Measurements from ENCODE around the gene PPP2R3A. TPM values are rescaled to one million over a fixed set of nuclear protein-coding genes. Genes with fewer than 3 reads are reported as not detected.
A peak's percentile ranks its signal among the peaks of the same experiment; 100 is the strongest.
"Not testable (repeated sequence)": the region's sequence is repeated elsewhere in the genome, so short reads cannot be mapped to it uniquely, and the experiment has no call there.

Gene PPP2R3A
- total RNA-seq, 1 donor from 2014 or later, result 14.8 TPM

DNA sequence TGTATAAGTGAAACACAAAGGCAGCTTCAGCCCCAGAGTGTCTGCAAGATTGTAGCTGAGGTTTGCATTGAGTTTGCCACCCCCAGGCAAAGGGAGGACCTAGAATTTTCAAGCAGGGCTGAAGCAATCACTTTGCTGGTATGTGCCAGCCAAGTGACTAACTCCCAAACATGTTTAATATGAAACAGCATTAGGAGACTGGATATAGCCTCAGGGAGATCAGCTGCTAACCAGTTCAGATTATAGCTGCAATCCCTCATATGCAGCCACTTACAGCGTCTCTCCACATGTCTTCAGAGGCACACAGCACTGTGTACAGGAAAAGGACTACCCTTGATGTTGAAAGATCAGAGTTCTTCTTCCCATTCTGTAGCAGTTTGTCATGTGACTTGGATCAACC lies 38.4 kb upstream of the PPP2R3A start:
- no peak overlapping the region for H3K27ac Mint-ChIP-seq (ENCODE audit: unreplicated experiment)
- no peak for DNase-seq (ENCODE audit: low spot score)

DNA sequence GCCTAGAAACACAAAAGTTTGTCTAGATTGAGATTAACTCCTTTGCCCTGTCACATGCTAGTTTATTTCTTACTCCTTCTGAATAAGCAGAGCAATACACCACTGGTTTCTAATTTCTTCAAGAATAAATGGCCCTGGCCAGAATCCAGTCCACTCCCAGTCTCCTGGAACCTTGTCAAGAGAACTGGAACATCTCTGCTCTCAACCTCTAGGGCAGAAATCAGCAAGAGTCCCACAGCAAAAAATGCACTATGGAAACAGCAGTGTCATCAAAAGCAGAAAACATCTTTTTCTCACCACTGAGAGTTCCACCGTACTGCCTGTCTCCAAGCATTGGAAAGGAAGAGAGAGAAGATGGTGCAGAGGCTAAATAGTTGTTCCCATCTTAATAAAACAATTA lies 35.9 kb upstream of the PPP2R3A start:
- Mint-ChIP-seq H3K4me3 (ENCODE audit: unreplicated experiment) (no peak overlapping the region), H3K27me3 (ENCODE audit: low read depth) (peaks cover 2% of the 10 kb centered on the region), H3K27ac (ENCODE audit: unreplicated experiment) (peak overlapping the region; percentile 79), H3K9me3 (ENCODE audit: low read depth) (peaks cover 5% of the 10 kb centered on the region), H3K36me3 (ENCODE audit: low read depth) (no peaks in the 10 kb centered on the region), H3K4me1 (ENCODE audit: low read depth) (peaks cover 34% of the 10 kb centered on the region)
- DNase-seq (ENCODE audit: low spot score), result no peak
- TF ChIP-seq, protein P1, sequence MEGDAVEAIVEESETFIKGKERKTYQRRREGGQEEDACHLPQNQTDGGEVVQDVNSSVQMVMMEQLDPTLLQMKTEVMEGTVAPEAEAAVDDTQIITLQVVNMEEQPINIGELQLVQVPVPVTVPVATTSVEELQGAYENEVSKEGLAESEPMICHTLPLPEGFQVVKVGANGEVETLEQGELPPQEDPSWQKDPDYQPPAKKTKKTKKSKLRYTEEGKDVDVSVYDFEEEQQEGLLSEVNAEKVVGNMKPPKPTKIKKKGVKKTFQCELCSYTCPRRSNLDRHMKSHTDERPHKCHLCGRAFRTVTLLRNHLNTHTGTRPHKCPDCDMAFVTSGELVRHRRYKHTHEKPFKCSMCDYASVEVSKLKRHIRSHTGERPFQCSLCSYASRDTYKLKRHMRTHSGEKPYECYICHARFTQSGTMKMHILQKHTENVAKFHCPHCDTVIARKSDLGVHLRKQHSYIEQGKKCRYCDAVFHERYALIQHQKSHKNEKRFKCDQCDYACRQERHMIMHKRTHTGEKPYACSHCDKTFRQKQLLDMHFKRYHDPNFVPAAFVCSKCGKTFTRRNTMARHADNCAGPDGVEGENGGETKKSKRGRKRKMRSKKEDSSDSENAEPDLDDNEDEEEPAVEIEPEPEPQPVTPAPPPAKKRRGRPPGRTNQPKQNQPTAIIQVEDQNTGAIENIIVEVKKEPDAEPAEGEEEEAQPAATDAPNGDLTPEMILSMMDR (IDR thresholded peaks at IDR 0.05), result peak; percentile 37

More for the DNA sequence above, 38.4 kb upstream of the PPP2R3A start:
- Mint-ChIP-seq H3K27me3 (ENCODE audit: low read depth) (peaks cover 2% of the 10 kb centered on the region), H3K4me3 (ENCODE audit: unreplicated experiment) (no peak overlapping the region), H3K9me3 (ENCODE audit: low read depth) (peaks cover 5% of the 10 kb centered on the region), H3K4me1 (ENCODE audit: low read depth) (peaks cover 34% of the 10 kb centered on the region), H3K36me3 (ENCODE audit: low read depth) (no peaks in the 10 kb centered on the region)
- TF ChIP-seq, protein P1 (IDR thresholded peaks at IDR 0.05), result no peak

DNA sequence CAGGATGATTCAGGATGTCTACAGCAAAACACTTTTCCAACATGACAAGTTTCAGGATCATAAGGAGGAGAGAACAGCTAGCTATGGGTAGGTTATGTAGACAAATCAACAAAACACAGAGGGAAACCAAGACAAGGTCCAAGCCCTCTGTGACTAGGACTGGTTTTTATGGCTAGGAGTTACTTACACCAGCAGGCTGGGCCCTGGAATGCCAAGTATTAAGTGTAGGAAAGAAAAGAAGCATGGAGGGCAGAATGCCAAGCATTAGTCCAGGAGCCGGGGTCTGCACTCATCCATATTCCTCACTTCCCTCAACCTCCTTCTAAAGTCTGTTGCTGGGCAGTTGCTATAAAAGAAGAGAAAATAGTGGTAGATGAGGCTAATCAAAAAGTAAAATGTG lies 35.3 kb upstream of the PPP2R3A start:
- H3K36me3 Mint-ChIP-seq (ENCODE audit: low read depth), result no peaks in the 10 kb centered on the region
- TF ChIP-seq, protein P1 (IDR thresholded peaks at IDR 0.05), result no peak
- no peak for DNase-seq (ENCODE audit: low spot score)
- peaks cover 5% of the 10 kb centered on the region for H3K9me3 Mint-ChIP-seq (ENCODE audit: low read depth)
- peak overlapping the region; percentile 42 for H3K27ac Mint-ChIP-seq (ENCODE audit: unreplicated experiment)
- H3K27me3 Mint-ChIP-seq (ENCODE audit: low read depth), result no peaks in the 10 kb centered on the region
- H3K4me1 Mint-ChIP-seq (ENCODE audit: low read depth), result peaks cover 34% of the 10 kb centered on the region
- no peak overlapping the region for H3K4me3 Mint-ChIP-seq (ENCODE audit: unreplicated experiment)

DNA sequence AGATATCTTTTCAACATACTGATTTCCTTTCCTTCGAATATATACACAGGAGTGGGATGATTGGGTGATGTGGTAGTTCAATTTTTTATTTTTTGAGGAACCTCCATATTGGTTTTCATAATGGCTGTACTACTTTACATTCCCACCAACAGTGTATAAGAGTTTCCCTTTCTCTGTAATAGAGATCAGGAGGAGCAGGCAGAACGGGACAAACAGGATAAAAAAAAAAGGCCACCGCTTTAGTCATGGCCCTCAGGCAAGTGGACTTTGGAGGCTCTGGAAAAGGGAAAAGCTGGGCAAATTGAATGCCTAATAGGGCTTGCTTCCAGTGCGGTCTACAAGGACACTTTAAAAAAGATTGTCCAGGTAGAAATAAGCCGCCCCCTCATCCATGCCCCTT lies 30.4 kb upstream of the PPP2R3A start:
- not testable (repeated sequence) for H3K27ac Mint-ChIP-seq (ENCODE audit: unreplicated experiment); H3K4me3 Mint-ChIP-seq (ENCODE audit: unreplicated experiment); H3K36me3 Mint-ChIP-seq (ENCODE audit: low read depth); DNase-seq (ENCODE audit: low spot score); H3K4me1 Mint-ChIP-seq (ENCODE audit: low read depth); H3K27me3 Mint-ChIP-seq (ENCODE audit: low read depth)
- peaks cover 13% of the 10 kb centered on the region for H3K9me3 Mint-ChIP-seq (ENCODE audit: low read depth)

DNA sequence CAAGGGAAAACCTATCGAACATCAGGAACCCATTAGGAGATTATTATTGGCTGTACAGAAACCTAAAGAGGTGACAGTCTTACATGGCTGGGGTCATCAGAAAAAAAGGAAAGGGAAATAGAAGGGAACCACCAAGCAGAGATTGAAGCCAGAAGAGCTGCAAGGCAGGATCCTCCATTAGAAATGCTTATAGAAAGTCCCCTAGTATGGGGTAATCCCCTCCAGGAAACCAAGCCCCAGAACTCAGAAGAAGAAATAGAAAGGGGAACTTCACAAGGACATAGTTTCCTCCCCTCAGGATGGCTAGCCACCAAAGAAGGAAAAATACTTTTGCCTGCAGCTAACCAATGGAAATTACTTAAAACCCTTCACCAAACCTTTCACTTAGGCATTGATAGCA lies 27.8 kb upstream of the PPP2R3A start:
- not testable (repeated sequence) for H3K4me3 Mint-ChIP-seq (ENCODE audit: unreplicated experiment); H3K27me3 Mint-ChIP-seq (ENCODE audit: low read depth); DNase-seq (ENCODE audit: low spot score); H3K4me1 Mint-ChIP-seq (ENCODE audit: low read depth); H3K36me3 Mint-ChIP-seq (ENCODE audit: low read depth); H3K27ac Mint-ChIP-seq (ENCODE audit: unreplicated experiment)
- H3K9me3 Mint-ChIP-seq (ENCODE audit: low read depth), result peaks cover 32% of the 10 kb centered on the region

DNA sequence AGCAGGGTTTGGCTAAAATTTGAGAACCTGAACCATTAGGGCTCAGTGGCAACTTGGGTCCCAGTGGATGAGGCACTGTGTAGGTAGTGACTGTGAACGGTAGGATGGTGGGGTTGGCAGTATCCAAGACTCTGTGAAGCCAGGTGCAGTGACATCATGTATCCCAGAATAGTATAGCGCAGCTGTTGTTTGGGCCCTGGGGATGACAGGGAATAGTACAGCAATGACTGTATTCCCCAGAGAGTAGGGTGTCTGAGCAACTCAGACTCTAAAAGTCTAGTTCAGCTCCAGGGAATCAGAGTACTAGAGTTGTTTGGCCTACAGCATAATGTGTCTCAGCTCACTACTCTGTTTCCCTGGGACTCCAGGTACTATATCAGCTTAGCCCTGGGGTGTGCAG lies 20.7 kb upstream of the PPP2R3A start:
- Mint-ChIP-seq H3K9me3 (ENCODE audit: low read depth) (peaks cover 26% of the 10 kb centered on the region), H3K4me3 (ENCODE audit: unreplicated experiment) (no peak overlapping the region), H3K27me3 (ENCODE audit: low read depth) (peaks cover 17% of the 10 kb centered on the region), H3K36me3 (ENCODE audit: low read depth) (peaks cover 2% of the 10 kb centered on the region), H3K27ac (ENCODE audit: unreplicated experiment) (no peak overlapping the region), H3K4me1 (ENCODE audit: low read depth) (peaks cover 3% of the 10 kb centered on the region)
- no peak for DNase-seq (ENCODE audit: low spot score)
- TF ChIP-seq, protein P1 (IDR thresholded peaks at IDR 0.05), result no peak

All from chondrocyte (in vitro differentiated cells).